HL-60 (cell line): ENCODE measurements around the gene TNNT2.

ENCODE experiments used
- CTCF ChIP-seq: IDR thresholded peaks from one replicate; pipeline ENCODE4 v1.5.1; 2011; ENCODE audit warnings: low read length, control low read depth, inconsistent platforms; ENCODE audit not compliant: insufficient read depth
- POLR2AphosphoS5 ChIP-seq: IDR thresholded peaks from 2 replicates; pipeline ENCODE4 v1.6.1; 2012; ENCODE audit warnings: low read depth
- REST ChIP-seq: IDR thresholded peaks from 2 replicates; pipeline ENCODE4 v1.6.1; 2012; ENCODE audit warnings: low read depth; ENCODE audit not compliant: insufficient replicate concordance
- SPI1 ChIP-seq: IDR thresholded peaks from 2 replicates; pipeline ENCODE4 v1.6.1; 2012; ENCODE audit warnings: low read depth, mild to moderate bottlenecking, borderline replicate concordance

- TF ChIP-seq CTCF = no peak
- TF ChIP-seq REST = no peak
- no peak for TF ChIP-seq POLR2AphosphoS5
- no peak for TF ChIP-seq SPI1
Measured at GRCh38 chr1:201360486-201360885, 17.0 kb downstream of the TNNT2 start.
